ENCODE measurements around the gene CTXND1. TPM values are rescaled to one million over a fixed set of nuclear protein-coding genes. Genes with fewer than 3 reads are reported as not detected.

The CTXND1 gene
- total RNA-seq, 1 donor from 2014 or later = not detected

GRCh38 chr15:80163217-80163616, 88.8 kb downstream of the CTXND1 start:
- DNase-seq (ENCODE audit: low spot score) = no peak
- peaks cover 14% of the 10 kb centered on the region for H3K4me1 Mint-ChIP-seq (ENCODE audit: low read depth)
- no peaks in the 10 kb centered on the region for H3K27me3 Mint-ChIP-seq (ENCODE audit: low read depth)
- no peak overlapping the region for H3K27ac Mint-ChIP-seq (ENCODE audit: unreplicated experiment)
- no peak for TF ChIP-seq CTCF (IDR thresholded peaks at IDR 0.05)
- peaks cover 10% of the 10 kb centered on the region for H3K36me3 Mint-ChIP-seq (ENCODE audit: low read depth)
- no peak overlapping the region for H3K4me3 Mint-ChIP-seq (ENCODE audit: unreplicated experiment)
- H3K9me3 Mint-ChIP-seq (ENCODE audit: low read depth) = no peaks in the 10 kb centered on the region

- no peak for TF ChIP-seq CTCF (IDR thresholded peaks at IDR 0.05)
- Mint-ChIP-seq H3K4me3 (ENCODE audit: unreplicated experiment) (no peak overlapping the region), H3K36me3 (ENCODE audit: low read depth) (peaks cover 10% of the 10 kb centered on the region), H3K27me3 (ENCODE audit: low read depth) (no peaks in the 10 kb centered on the region), H3K9me3 (ENCODE audit: low read depth) (no peaks in the 10 kb centered on the region), H3K4me1 (ENCODE audit: low read depth) (peaks cover 14% of the 10 kb centered on the region), H3K27ac (ENCODE audit: unreplicated experiment) (no peak overlapping the region)
- no peak for DNase-seq (ENCODE audit: low spot score)
Observed at GRCh38 chr15:80162059-80162554, 89.9 kb downstream of the CTXND1 start.

- Mint-ChIP-seq H3K27me3 (ENCODE audit: low read depth) (no peaks in the 10 kb centered on the region), H3K36me3 (ENCODE audit: low read depth) (peaks cover 10% of the 10 kb centered on the region), H3K27ac (ENCODE audit: unreplicated experiment) (no peak overlapping the region), H3K4me3 (ENCODE audit: unreplicated experiment) (no peak overlapping the region), H3K9me3 (ENCODE audit: low read depth) (no peaks in the 10 kb centered on the region), H3K4me1 (ENCODE audit: low read depth) (peaks cover 14% of the 10 kb centered on the region)
- no peak for TF ChIP-seq CTCF (IDR thresholded peaks at IDR 0.05)
- no peak for DNase-seq (ENCODE audit: low spot score)
Observed at GRCh38 chr15:80161468-80162016, 90.5 kb downstream of the CTXND1 start.

- TF ChIP-seq CTCF (IDR thresholded peaks at IDR 0.05) = no peak
- Mint-ChIP-seq H3K36me3 (ENCODE audit: low read depth) (peaks cover 10% of the 10 kb centered on the region), H3K4me1 (ENCODE audit: low read depth) (peaks cover 18% of the 10 kb centered on the region), H3K9me3 (ENCODE audit: low read depth) (no peaks in the 10 kb centered on the region), H3K27me3 (ENCODE audit: low read depth) (no peaks in the 10 kb centered on the region), H3K4me3 (ENCODE audit: unreplicated experiment) (no peak overlapping the region), H3K27ac (ENCODE audit: unreplicated experiment) (peak overlapping the region; percentile 57)
- no peak for DNase-seq (ENCODE audit: low spot score)
Observed at GRCh38 chr15:80160570-80161156, 91.3 kb downstream of the CTXND1 start.

- Mint-ChIP-seq H3K9me3 (ENCODE audit: low read depth) (no peaks in the 10 kb centered on the region), H3K27me3 (ENCODE audit: low read depth) (no peaks in the 10 kb centered on the region), H3K4me3 (ENCODE audit: unreplicated experiment) (no peak overlapping the region), H3K4me1 (ENCODE audit: low read depth) (peaks cover 23% of the 10 kb centered on the region), H3K27ac (ENCODE audit: unreplicated experiment) (no peak overlapping the region), H3K36me3 (ENCODE audit: low read depth) (peaks cover 10% of the 10 kb centered on the region)
- no peak for TF ChIP-seq CTCF (IDR thresholded peaks at IDR 0.05)
- DNase-seq (ENCODE audit: low spot score) = no peak
Observed at GRCh38 chr15:80159811-80160569, 92.0 kb downstream of the CTXND1 start.
